ENCODE data around the gene CHSY3.

CHSY3 gene

DNA sequence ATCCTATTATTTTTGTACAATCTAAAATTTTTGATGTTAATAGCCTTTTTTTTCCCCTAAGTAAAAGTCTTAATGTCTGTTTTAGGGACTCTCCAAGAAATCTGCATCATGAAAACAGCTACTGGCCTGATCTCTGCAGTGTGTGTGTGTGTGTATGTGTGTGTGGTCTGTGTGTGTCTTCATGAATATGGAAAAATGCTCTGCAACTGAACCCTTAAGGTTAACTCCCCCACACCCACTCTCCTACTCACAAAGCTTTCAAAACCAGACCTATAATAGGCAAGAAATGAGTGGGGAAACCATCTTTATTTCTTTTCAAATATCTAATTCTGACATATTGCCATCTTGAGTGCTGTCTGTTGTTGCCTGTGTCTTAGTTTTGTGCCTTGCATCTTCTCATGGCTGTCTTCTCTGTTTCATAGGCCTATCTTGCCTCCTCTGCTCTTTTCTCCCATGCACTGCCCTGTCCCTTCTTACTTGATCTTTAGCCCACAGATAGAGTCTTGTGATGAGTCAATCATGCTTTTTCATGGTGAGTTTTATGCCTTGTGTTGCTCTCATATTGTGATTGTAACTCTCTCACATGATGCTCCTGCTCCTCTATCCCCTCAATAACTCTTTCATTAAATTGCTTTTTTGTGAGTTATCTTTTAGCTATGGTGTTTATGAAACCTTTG, 68.3 kb downstream of the CHSY3 start:
- Mint-ChIP-seq H3K9me3 (no peaks in the 10 kb centered on the region), H3K36me3 (ENCODE audit: low read depth) (no peaks in the 10 kb centered on the region), H3K4me1 (no peaks in the 10 kb centered on the region), H3K27ac (no peak overlapping the region), H3K4me3 (no peak overlapping the region), H3K27me3 (ENCODE audit: low read depth, poor library complexity) (no peaks in the 10 kb centered on the region)
- no peak for DNase-seq
- TF ChIP-seq, protein P1, sequence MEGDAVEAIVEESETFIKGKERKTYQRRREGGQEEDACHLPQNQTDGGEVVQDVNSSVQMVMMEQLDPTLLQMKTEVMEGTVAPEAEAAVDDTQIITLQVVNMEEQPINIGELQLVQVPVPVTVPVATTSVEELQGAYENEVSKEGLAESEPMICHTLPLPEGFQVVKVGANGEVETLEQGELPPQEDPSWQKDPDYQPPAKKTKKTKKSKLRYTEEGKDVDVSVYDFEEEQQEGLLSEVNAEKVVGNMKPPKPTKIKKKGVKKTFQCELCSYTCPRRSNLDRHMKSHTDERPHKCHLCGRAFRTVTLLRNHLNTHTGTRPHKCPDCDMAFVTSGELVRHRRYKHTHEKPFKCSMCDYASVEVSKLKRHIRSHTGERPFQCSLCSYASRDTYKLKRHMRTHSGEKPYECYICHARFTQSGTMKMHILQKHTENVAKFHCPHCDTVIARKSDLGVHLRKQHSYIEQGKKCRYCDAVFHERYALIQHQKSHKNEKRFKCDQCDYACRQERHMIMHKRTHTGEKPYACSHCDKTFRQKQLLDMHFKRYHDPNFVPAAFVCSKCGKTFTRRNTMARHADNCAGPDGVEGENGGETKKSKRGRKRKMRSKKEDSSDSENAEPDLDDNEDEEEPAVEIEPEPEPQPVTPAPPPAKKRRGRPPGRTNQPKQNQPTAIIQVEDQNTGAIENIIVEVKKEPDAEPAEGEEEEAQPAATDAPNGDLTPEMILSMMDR (IDR thresholded peaks at IDR 0.05) = no peak

DNA sequence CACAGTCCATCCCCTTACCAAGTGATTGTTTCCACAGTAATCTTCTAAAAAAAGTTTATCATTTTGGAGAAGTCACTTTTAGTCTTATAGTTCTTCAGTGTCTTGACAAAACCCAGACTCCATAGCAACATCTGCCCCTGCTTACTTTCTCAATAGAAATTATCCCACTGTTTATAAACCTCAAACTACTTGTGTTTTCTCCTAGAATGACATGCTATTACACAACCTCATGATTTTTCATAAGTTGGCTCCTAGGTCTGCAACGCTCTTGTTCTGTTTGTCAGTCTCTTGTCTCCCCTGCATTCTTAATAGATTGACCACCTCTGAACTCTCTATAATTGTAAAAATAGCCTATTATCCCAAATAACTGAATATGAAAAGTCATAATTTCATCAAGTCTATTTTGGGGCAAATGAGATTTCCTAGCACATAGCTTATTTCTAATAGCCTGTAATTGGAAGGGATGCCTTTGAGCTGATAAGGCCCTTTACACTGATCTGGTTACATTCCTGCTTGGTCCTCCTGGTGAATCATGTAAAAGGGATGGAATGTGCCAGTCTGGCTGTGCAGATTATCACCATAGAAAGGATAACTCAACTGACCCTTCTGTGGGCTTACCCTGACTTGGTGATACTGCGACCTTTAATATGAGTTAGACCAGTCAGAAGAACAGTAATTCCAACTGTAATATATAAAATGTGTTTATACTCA, 69.6 kb downstream of the CHSY3 start:
- Mint-ChIP-seq H3K4me1 (no peaks in the 10 kb centered on the region), H3K4me3 (no peak overlapping the region), H3K27ac (no peak overlapping the region), H3K36me3 (ENCODE audit: low read depth) (no peaks in the 10 kb centered on the region), H3K9me3 (no peaks in the 10 kb centered on the region), H3K27me3 (ENCODE audit: low read depth, poor library complexity) (no peaks in the 10 kb centered on the region)
- no peak for DNase-seq
- TF ChIP-seq, protein P1 (IDR thresholded peaks at IDR 0.05) = no peak

DNA sequence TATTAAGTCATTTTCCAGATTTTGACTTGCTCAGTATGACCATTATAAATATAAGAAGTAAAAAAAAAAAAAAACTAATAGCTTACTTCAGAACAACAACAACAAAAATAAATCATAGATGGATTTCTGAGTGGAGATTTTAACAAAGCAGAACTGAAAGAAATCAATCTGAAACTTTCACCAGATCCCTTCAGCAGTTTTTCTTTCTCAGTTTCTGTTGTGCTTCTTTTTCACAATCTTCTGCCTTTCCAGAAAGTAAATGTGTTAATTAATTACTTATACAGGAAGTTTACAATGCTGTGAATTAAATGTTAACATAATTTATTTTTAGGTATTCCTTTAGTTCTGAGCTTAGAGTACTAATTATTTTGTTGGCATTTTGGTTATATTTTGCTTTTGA, 73.5 kb downstream of the CHSY3 start:
- no peak for DNase-seq
- Mint-ChIP-seq H3K27me3 (ENCODE audit: low read depth, poor library complexity) (no peaks in the 10 kb centered on the region), H3K4me1 (no peaks in the 10 kb centered on the region), H3K36me3 (ENCODE audit: low read depth) (no peaks in the 10 kb centered on the region), H3K4me3 (no peak overlapping the region), H3K27ac (no peak overlapping the region), H3K9me3 (no peaks in the 10 kb centered on the region)
- TF ChIP-seq, protein P1 (IDR thresholded peaks at IDR 0.05) = no peak

DNA sequence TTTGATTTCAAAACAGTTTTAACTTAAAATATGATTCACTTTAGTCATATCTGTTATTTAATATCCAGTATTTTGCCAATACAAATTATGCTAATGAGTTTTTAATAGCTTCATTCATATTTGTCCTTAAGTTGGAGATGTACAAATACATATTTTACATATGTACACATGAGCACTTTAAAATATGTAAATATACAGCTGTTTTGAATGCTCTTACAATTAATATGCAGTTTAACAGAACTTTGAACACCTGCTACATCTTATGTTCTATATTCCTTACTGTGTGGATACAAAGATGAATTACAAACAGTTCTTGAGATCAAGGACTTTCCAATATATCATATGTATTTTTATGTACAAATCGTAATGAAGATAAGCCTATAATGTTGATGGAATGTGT, 74.0 kb downstream of the CHSY3 start:
- no peak overlapping the region for H3K4me3 Mint-ChIP-seq
- TF ChIP-seq, protein P1 (IDR thresholded peaks at IDR 0.05) = no peak
- H3K36me3 Mint-ChIP-seq (ENCODE audit: low read depth) = no peaks in the 10 kb centered on the region
- no peaks in the 10 kb centered on the region for H3K27me3 Mint-ChIP-seq (ENCODE audit: low read depth, poor library complexity)
- H3K27ac Mint-ChIP-seq = no peak overlapping the region
- no peak for DNase-seq
- H3K9me3 Mint-ChIP-seq = no peaks in the 10 kb centered on the region
- H3K4me1 Mint-ChIP-seq = no peaks in the 10 kb centered on the region

DNA sequence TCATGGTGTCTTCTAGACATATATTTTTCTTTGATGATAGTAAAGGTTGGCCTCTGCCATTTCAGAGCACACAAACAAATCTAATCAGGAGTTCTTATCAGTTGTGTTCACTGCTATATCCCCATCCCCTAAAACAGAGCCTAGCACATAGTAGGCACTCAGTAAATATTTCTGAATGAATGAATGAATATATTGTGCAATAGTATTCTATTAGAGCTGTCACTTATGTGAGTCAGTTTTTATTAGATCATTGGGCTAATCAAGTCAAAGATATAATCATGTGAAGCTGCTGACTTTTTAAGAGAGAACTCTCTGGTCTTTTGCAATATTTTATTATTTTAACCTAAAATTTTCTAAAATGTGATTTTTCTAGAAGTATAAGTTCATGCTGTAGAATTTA, 84.2 kb downstream of the CHSY3 start:
- H3K4me1 Mint-ChIP-seq = peaks cover 14% of the 10 kb centered on the region
- H3K27ac Mint-ChIP-seq = no peak overlapping the region
- DNase-seq = no peak
- no peaks in the 10 kb centered on the region for H3K27me3 Mint-ChIP-seq (ENCODE audit: low read depth, poor library complexity)
- TF ChIP-seq, protein P1 (IDR thresholded peaks at IDR 0.05) = no peak
- H3K9me3 Mint-ChIP-seq = peaks cover 25% of the 10 kb centered on the region
- peaks cover 10% of the 10 kb centered on the region for H3K36me3 Mint-ChIP-seq (ENCODE audit: low read depth)
- no peak overlapping the region for H3K4me3 Mint-ChIP-seq

DNA sequence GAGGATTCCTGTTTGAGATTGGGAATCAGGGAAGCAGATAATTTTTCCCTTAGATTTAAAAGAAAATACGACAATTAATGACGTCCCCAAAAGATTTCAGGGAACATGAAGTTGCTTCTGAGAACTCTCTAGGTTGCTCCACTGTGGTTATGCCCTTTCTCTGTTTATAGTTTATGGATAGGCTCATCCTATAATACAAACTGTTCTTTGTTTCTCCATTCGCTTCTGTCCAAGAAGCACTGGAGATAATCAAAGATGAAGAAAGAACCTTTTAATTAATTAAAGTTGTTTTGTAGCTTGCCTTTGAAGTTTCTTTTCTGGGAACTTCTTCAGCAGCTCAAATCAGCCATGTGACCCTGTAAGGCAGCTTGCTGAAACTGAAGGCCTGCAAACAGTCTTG, 87.5 kb downstream of the CHSY3 start:
- H3K4me1 Mint-ChIP-seq = peaks cover 14% of the 10 kb centered on the region
- peaks cover 17% of the 10 kb centered on the region for H3K9me3 Mint-ChIP-seq
- no peak overlapping the region for H3K27ac Mint-ChIP-seq
- H3K36me3 Mint-ChIP-seq (ENCODE audit: low read depth) = peaks cover 7% of the 10 kb centered on the region
- no peaks in the 10 kb centered on the region for H3K27me3 Mint-ChIP-seq (ENCODE audit: low read depth, poor library complexity)
- TF ChIP-seq, protein P1 (IDR thresholded peaks at IDR 0.05) = no peak
- no peak overlapping the region for H3K4me3 Mint-ChIP-seq
- DNase-seq = no peak
